ENCODE data around the gene ABTB2.

The ABTB2 gene

GRCh38 chr11:34358258-34358727 is 483 bp upstream of the ABTB2 start:
- peak; percentile 67 for DNase-seq (ENCODE audit: extremely low spot score)
- ChIA-PET POLR2A (interaction anchor here (0.7 to 3.2 kb wide), 4 partner anchors 9 to 184 kb away, joined by 3 to 14 read pairs (median 6); no protein-coding TSS in a partner anchor), CTCF (interaction anchor here (0.5 to 3.9 kb wide), 3 partner anchors 16 to 550 kb away, joined by 3 to 26 read pairs (median 5); no protein-coding TSS in a partner anchor)
- no peak for TF ChIP-seq LEF1 (IDR thresholded peaks at IDR 0.05; ENCODE audit: borderline replicate concordance)
- TF ChIP-seq ELF4 (IDR thresholded peaks at IDR 0.05): no peak
- no peak for TF ChIP-seq ZNF384 (IDR thresholded peaks at IDR 0.05)
- no peak for TF ChIP-seq BHLHE40 (IDR thresholded peaks at IDR 0.05; ENCODE audit: borderline replicate concordance)
- TF ChIP-seq SUZ12 (IDR thresholded peaks at IDR 0.05): no peak
- TF ChIP-seq SP1 (IDR thresholded peaks at IDR 0.05): no peak
- TF ChIP-seq ARNT (IDR thresholded peaks at IDR 0.05): no peak
- TF ChIP-seq HDGF (IDR thresholded peaks at IDR 0.05; ENCODE audit: borderline replicate concordance): no peak
- no peak for TF ChIP-seq NFRKB (IDR thresholded peaks at IDR 0.05)

DNA sequence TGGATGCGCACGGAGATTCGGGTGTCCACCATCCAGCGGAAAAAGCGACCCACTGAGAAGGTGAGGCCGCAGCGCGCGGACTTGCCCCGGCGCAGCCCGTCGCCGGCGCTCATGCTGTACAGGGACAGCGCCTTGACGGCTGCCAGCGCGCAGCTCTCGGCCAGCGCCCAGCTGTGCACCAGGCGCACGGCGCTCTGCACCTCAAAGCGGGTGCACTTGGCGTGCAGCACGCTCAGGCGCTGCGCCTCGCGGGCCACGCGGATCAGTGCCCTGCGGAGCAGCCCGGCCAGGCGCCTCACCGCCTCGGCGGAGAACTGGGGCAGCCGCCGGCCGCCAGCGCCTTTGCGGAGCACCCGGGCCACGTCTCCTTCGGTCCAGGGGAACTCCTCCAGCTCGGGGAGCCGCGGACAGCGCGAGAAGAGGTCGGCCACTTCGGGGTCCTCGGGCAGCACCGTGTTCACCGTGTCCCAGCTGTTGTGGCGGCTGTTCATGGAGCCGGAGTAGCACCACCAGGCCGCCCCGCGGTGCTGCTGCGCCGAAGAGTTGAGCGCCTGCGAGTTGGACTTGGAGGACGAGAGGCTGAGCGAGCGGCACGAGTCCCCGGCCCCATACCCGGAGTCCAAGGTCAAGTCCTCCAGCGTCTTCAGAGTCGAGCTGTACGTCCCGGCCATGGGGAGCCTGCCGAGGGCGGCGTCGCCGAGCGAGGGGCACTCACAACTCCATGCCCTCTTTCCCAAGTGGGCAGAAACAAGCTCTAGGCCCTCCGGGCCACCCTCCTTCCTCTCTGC is 703 bp downstream of the ABTB2 start:
- CTCF ChIA-PET: interaction anchor here (1.4 to 3.9 kb wide), 3 partner anchors 17 to 549 kb away, joined by 3 to 26 read pairs (median 5); no protein-coding TSS in a partner anchor
- TF ChIP-seq L3MBTL2 (conservative IDR thresholded peaks at IDR 0.05) (peak; percentile 34; the same call in 1 of the 2 replicates), ARNT (IDR thresholded peaks at IDR 0.05) (no peak)
- DNase-seq (ENCODE audit: extremely low spot score): peak; percentile 42
- POLR2A ChIA-PET: interaction anchor here (0.8 to 3.2 kb wide), 7 partner anchors 8 to 252 kb away, joined by 3 to 14 read pairs (median 3); partner anchors contain the start of gene NAT10

GRCh38 chr11:34356576-34356912 is 1.3 kb downstream of the ABTB2 start:
- no peak for TF ChIP-seq FOXA1 (IDR thresholded peaks at IDR 0.05)
- TF ChIP-seq ZNF384 (IDR thresholded peaks at IDR 0.05): no peak
- TF ChIP-seq L3MBTL2 (conservative IDR thresholded peaks at IDR 0.05): no peak
- no peak for TF ChIP-seq HDGF (IDR thresholded peaks at IDR 0.05; ENCODE audit: borderline replicate concordance)
- TF ChIP-seq CTBP1 (IDR thresholded peaks at IDR 0.05; ENCODE audit: borderline replicate concordance): no peak
- no peak for TF ChIP-seq FOXM1 (IDR thresholded peaks at IDR 0.05; ENCODE audit: borderline replicate concordance)
- TF ChIP-seq, protein P1, sequence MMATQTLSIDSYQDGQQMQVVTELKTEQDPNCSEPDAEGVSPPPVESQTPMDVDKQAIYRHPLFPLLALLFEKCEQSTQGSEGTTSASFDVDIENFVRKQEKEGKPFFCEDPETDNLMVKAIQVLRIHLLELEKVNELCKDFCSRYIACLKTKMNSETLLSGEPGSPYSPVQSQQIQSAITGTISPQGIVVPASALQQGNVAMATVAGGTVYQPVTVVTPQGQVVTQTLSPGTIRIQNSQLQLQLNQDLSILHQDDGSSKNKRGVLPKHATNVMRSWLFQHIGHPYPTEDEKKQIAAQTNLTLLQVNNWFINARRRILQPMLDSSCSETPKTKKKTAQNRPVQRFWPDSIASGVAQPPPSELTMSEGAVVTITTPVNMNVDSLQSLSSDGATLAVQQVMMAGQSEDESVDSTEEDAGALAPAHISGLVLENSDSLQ (IDR thresholded peaks at IDR 0.05): no peak
- TF ChIP-seq SUZ12 (IDR thresholded peaks at IDR 0.05): no peak
- no peak for TF ChIP-seq SP1 (IDR thresholded peaks at IDR 0.05)
- TF ChIP-seq FOXK2 (IDR thresholded peaks at IDR 0.05): no peak
- TF ChIP-seq ARNT (IDR thresholded peaks at IDR 0.05): no peak
- TF ChIP-seq LEF1 (IDR thresholded peaks at IDR 0.05; ENCODE audit: borderline replicate concordance): no peak
- TF ChIP-seq TARDBP (IDR thresholded peaks at IDR 0.05): no peak
- TF ChIP-seq ELF4 (IDR thresholded peaks at IDR 0.05): no peak
- no peak for TF ChIP-seq BHLHE40 (IDR thresholded peaks at IDR 0.05; ENCODE audit: borderline replicate concordance)
- CTCF ChIA-PET: interaction anchor here (0.9 to 3.9 kb wide), 4 partner anchors 14 to 182 kb away, joined by 3 to 26 read pairs (median 4); no protein-coding TSS in a partner anchor
- POLR2A ChIA-PET: interaction anchor here (0.9 to 3.2 kb wide), 4 partner anchors 181 to 251 kb away, joined by 3 to 14 read pairs (median 3); partner anchors contain the start of gene NAT10
- DNase-seq (ENCODE audit: extremely low spot score): no peak

DNA sequence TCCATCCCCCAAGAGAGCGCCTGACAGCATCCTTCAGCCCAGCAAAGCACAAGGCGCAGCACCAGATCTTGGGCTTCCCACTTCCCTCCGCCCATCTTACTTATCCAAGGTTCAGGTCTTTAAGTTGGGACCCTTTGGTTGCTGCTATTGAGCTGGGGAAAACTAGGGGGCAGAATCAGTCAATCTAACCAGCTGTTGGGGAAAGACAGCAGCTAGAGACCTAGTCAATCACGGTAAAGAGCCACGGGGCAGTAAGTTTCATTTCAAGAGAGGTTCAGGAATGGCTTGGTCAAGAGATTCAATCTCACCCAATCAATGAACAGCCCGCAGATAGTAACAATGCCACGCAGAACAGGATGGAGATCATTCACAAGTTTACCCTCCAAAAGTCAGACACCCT is 1.7 kb downstream of the ABTB2 start:
- ChIA-PET POLR2A (interaction anchor here (0.9 to 3.2 kb wide), 3 partner anchors 181 to 251 kb away, joined by 3 to 14 read pairs (median 3); partner anchors contain the start of gene NAT10), CTCF (interaction anchor here (0.9 to 3.9 kb wide), 4 partner anchors 15 to 182 kb away, joined by 3 to 26 read pairs (median 4); no protein-coding TSS in a partner anchor)
- TF ChIP-seq FOXA1 (IDR thresholded peaks at IDR 0.05): no peak
- TF ChIP-seq SUZ12 (IDR thresholded peaks at IDR 0.05): no peak
- TF ChIP-seq NFRKB (IDR thresholded peaks at IDR 0.05): no peak
- TF ChIP-seq ARNT (IDR thresholded peaks at IDR 0.05): no peak
- TF ChIP-seq BHLHE40 (IDR thresholded peaks at IDR 0.05; ENCODE audit: borderline replicate concordance): no peak
- TF ChIP-seq SP1 (IDR thresholded peaks at IDR 0.05): no peak
- TF ChIP-seq, protein P1 (IDR thresholded peaks at IDR 0.05): no peak
- TF ChIP-seq FOXM1 (IDR thresholded peaks at IDR 0.05; ENCODE audit: borderline replicate concordance): no peak
- no peak for TF ChIP-seq FOXK2 (IDR thresholded peaks at IDR 0.05)
- no peak for TF ChIP-seq HDGF (IDR thresholded peaks at IDR 0.05; ENCODE audit: borderline replicate concordance)
- TF ChIP-seq LEF1 (IDR thresholded peaks at IDR 0.05; ENCODE audit: borderline replicate concordance): no peak
- no peak for TF ChIP-seq TARDBP (IDR thresholded peaks at IDR 0.05)
- DNase-seq (ENCODE audit: extremely low spot score): no peak

DNA sequence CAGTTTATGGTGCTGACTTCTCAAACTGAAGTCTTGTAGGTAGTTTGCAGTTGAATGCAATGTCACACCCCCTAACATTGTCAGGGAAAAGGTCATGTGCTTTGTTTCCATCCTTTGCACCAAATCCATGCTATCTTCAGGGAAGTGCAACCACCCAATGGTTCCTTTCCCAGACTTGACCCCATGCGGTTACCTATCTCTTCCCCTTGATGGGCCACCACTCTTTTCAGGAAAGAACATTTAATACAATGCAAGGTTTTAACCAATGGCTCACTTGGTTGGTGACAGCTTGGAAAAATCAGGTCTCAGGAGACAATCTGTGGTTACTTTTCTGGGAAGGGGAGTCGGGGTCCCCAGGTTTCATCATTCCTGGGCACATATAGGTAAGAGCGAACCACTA is 2.1 kb downstream of the ABTB2 start:
- TF ChIP-seq FOXK2 (IDR thresholded peaks at IDR 0.05): no peak
- TF ChIP-seq, protein P1 (IDR thresholded peaks at IDR 0.05): no peak
- no peak for TF ChIP-seq ZNF384 (IDR thresholded peaks at IDR 0.05)
- TF ChIP-seq FOXM1 (IDR thresholded peaks at IDR 0.05; ENCODE audit: borderline replicate concordance): no peak
- no peak for TF ChIP-seq ELF4 (IDR thresholded peaks at IDR 0.05)
- no peak for TF ChIP-seq LEF1 (IDR thresholded peaks at IDR 0.05; ENCODE audit: borderline replicate concordance)
- no peak for TF ChIP-seq SUZ12 (IDR thresholded peaks at IDR 0.05)
- TF ChIP-seq ARNT (IDR thresholded peaks at IDR 0.05): no peak
- no peak for TF ChIP-seq SP1 (IDR thresholded peaks at IDR 0.05)
- TF ChIP-seq FOXA1 (IDR thresholded peaks at IDR 0.05): no peak
- no peak for TF ChIP-seq L3MBTL2 (conservative IDR thresholded peaks at IDR 0.05)
- TF ChIP-seq CTBP1 (IDR thresholded peaks at IDR 0.05; ENCODE audit: borderline replicate concordance): no peak
- no peak for TF ChIP-seq TARDBP (IDR thresholded peaks at IDR 0.05)
- TF ChIP-seq BHLHE40 (IDR thresholded peaks at IDR 0.05; ENCODE audit: borderline replicate concordance): no peak
- no peak for TF ChIP-seq NFRKB (IDR thresholded peaks at IDR 0.05)
- TF ChIP-seq HDGF (IDR thresholded peaks at IDR 0.05; ENCODE audit: borderline replicate concordance): no peak
- ChIA-PET POLR2A (interaction anchor here (1.5 kb wide), 1 partner anchor 251 kb away, joined by 3 read pairs; the partner anchor contains the start of gene NAT10), CTCF (interaction anchor here (0.9 to 3.9 kb wide), 4 partner anchors 15 to 181 kb away, joined by 3 to 26 read pairs (median 4); no protein-coding TSS in a partner anchor)
- no peak for DNase-seq (ENCODE audit: extremely low spot score)

Measured in HEK293T (cell line).